GM21717 (cell line): ENCODE data around the gene MTHFD1L.

ENCODE experiments used
- ATAC-seq: cut with Tn5 transposase; IDR thresholded peaks from one replicate; pipeline ENCODE4 v1.9.1; 2021; ENCODE audit warnings: mild to moderate bottlenecking, moderate library complexity; ENCODE audit not compliant: unreplicated experiment

Gene MTHFD1L

GRCh38 chr6:151147118-151147832 is 281.8 kb downstream of the MTHFD1L start:
- ATAC-seq: no peak

GRCh38 chr6:151148111-151148510 is 282.6 kb downstream of the MTHFD1L start:
- no peak for ATAC-seq

GRCh38 chr6:151149793-151150192 is 284.3 kb downstream of the MTHFD1L start:
- no peak for ATAC-seq
